Measurements from ENCODE around the gene ARTN. TPM values are rescaled to one million over a fixed set of nuclear protein-coding genes. Genes with fewer than 3 reads are reported as not detected.

The ARTN gene
- total RNA-seq, 1 experiment from 2014 or later, result not detected

- peak overlapping the region; percentile 17; the same call in 1 of the 2 replicates for H3K4me3 ChIP-seq (ENCODE audit: low read depth, low read length)
- no peak overlapping the region for H3K27ac Mint-ChIP-seq (ENCODE audit: unreplicated experiment)
Observed at GRCh38 chr1:43969416-43969745, 35.8 kb downstream of the ARTN start.

GRCh38 chr1:43969746-43970466 is 36.3 kb downstream of the ARTN start, which contains the start of gene DPH2:
Gene DPH2 (plus strand): TSS chr1:43970010. CDS start chr1:43970176, 166 bp downstream.
- CTCF ChIA-PET, result interaction anchor here (1.0 to 1.2 kb wide), 4 partner anchors 24 to 207 kb away, joined by 3 to 5 read pairs (median 4); no protein-coding TSS in a partner anchor

More at GRCh38 chr1:43969416-43969745, 35.8 kb downstream of the ARTN start:
- BruUV-seq (replicated peaks), result no TSS peak
- ChIA-PET CTCF (interaction anchor here (1.0 kb wide), 2 partner anchors 24 to 206 kb away, joined by 3 to 4 read pairs; no protein-coding TSS in a partner anchor), POLR2A (interaction anchor here (1.4 kb wide), 1 partner anchor 22 kb away, joined by 4 read pairs; no protein-coding TSS in a partner anchor)
- Mint-ChIP-seq H3K4me1 (ENCODE audit: low read depth, unreplicated experiment) (no peaks in the 10 kb centered on the region), H3K36me3 (ENCODE audit: insufficient read depth, unreplicated experiment) (peaks cover 6% of the 10 kb centered on the region), H3K4me3 (ENCODE audit: unreplicated experiment) (peak overlapping the region; percentile 92), H3K9me3 (ENCODE audit: unreplicated experiment) (no peaks in the 10 kb centered on the region), H3K27me3 (ENCODE audit: insufficient read depth, unreplicated experiment) (no peaks in the 10 kb centered on the region)
- Histone ChIP-seq H3K27me3 (replicated peaks; ENCODE audit: control insufficient read depth, insufficient read depth, low read length) (no peaks in the 10 kb centered on the region), H3K4me1 (no peaks in the 10 kb centered on the region), H3K36me3 (ENCODE audit: control insufficient read depth, insufficient read depth, low read length) (peaks cover 1% of the 10 kb centered on the region; the same call in 1 of the 2 replicates), H3K9me3 (no peaks in the 10 kb centered on the region)
- TF ChIP-seq, protein P1, sequence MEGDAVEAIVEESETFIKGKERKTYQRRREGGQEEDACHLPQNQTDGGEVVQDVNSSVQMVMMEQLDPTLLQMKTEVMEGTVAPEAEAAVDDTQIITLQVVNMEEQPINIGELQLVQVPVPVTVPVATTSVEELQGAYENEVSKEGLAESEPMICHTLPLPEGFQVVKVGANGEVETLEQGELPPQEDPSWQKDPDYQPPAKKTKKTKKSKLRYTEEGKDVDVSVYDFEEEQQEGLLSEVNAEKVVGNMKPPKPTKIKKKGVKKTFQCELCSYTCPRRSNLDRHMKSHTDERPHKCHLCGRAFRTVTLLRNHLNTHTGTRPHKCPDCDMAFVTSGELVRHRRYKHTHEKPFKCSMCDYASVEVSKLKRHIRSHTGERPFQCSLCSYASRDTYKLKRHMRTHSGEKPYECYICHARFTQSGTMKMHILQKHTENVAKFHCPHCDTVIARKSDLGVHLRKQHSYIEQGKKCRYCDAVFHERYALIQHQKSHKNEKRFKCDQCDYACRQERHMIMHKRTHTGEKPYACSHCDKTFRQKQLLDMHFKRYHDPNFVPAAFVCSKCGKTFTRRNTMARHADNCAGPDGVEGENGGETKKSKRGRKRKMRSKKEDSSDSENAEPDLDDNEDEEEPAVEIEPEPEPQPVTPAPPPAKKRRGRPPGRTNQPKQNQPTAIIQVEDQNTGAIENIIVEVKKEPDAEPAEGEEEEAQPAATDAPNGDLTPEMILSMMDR (IDR thresholded peaks at IDR 0.05; ENCODE audit: insufficient read depth in 1 of 2, low read depth in 1 of 2, low read length in 1 of 2, severe bottlenecking in 1 of 2, unreplicated experiment in 1 of 2), result no peak
- intact Hi-C loops (cut with micrococcal nuclease; ENCODE audit: unreplicated experiment), result loop anchor here (1.0 kb wide), 1 partner anchor 23 kb away; the partner anchor contains the start of gene IPO13
- no peak for DNase-seq

DNA sequence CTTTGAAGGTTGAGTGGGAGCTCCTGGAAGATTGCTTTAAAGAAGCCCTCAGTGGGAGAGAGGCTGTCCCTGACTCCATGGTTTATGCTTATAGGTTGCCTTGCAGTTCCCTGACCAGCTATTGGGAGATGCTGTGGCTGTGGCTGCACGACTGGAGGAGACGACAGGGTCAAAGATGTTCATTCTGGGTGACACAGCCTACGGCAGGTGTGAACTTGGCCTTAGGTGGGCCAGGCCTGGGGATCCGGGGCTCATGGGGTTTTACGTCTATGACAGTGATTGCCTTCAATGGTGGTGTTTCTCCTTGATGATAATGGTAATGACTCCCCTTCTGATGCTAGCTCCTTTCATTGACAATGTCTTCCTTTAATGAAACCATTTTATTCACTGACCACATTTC is 36.9 kb downstream of the ARTN start:
- ChIA-PET POLR2A (interaction anchor here (1.4 kb wide), 1 partner anchor 23 kb away, joined by 4 read pairs; no protein-coding TSS in a partner anchor), CTCF (interaction anchor here (1.1 to 1.2 kb wide), 2 partner anchors 36 to 77 kb away, joined by 4 to 5 read pairs; no protein-coding TSS in a partner anchor)
- peak overlapping the region; percentile 61 for H3K4me3 ChIP-seq (ENCODE audit: low read depth, low read length)
- H3K9me3 ChIP-seq, result no peaks in the 10 kb centered on the region
- intact Hi-C loops (cut with micrococcal nuclease; ENCODE audit: unreplicated experiment), result no loop called here
- H3K36me3 ChIP-seq (ENCODE audit: control insufficient read depth, insufficient read depth, low read length), result peaks cover 1% of the 10 kb centered on the region; the same call in 1 of the 2 replicates
- Mint-ChIP-seq H3K27ac (ENCODE audit: unreplicated experiment) (peak overlapping the region; percentile 84), H3K4me1 (ENCODE audit: low read depth, unreplicated experiment) (no peaks in the 10 kb centered on the region), H3K27me3 (ENCODE audit: insufficient read depth, unreplicated experiment) (no peaks in the 10 kb centered on the region), H3K9me3 (ENCODE audit: unreplicated experiment) (no peaks in the 10 kb centered on the region), H3K36me3 (ENCODE audit: insufficient read depth, unreplicated experiment) (peaks cover 18% of the 10 kb centered on the region), H3K4me3 (ENCODE audit: unreplicated experiment) (peak overlapping the region; percentile 92)
- no TSS peak for BruUV-seq (replicated peaks)
- H3K4me1 ChIP-seq, result peaks cover under 1% of the 10 kb centered on the region; the same call in 1 of the 2 replicates
- DNase-seq, result no peak
- H3K27me3 ChIP-seq (replicated peaks; ENCODE audit: control insufficient read depth, insufficient read depth, low read length), result no peaks in the 10 kb centered on the region
- TF ChIP-seq, protein P1 (IDR thresholded peaks at IDR 0.05; ENCODE audit: insufficient read depth in 1 of 2, low read depth in 1 of 2, low read length in 1 of 2, severe bottlenecking in 1 of 2, unreplicated experiment in 1 of 2), result no peak

More at GRCh38 chr1:43969746-43970466, 36.3 kb downstream of the ARTN start, which contains the start of gene DPH2:
- BruUV-seq (replicated peaks), result TSS peak; percentile 39
- Mint-ChIP-seq H3K36me3 (ENCODE audit: insufficient read depth, unreplicated experiment) (peaks cover 12% of the 10 kb centered on the region), H3K27me3 (ENCODE audit: insufficient read depth, unreplicated experiment) (no peaks in the 10 kb centered on the region), H3K27ac (ENCODE audit: unreplicated experiment) (peak within 1 kb of the TSS; percentile 84), H3K9me3 (ENCODE audit: unreplicated experiment) (no peaks in the 10 kb centered on the region), H3K4me3 (ENCODE audit: unreplicated experiment) (peak within 1 kb of the TSS; percentile 92), H3K4me1 (ENCODE audit: low read depth, unreplicated experiment) (no peaks in the 10 kb centered on the region)
- no peaks in the 10 kb centered on the region for H3K4me1 ChIP-seq
- no peaks in the 10 kb centered on the region for H3K27me3 ChIP-seq (replicated peaks; ENCODE audit: control insufficient read depth, insufficient read depth, low read length)
- peak within 1 kb of the TSS; percentile 61 for H3K4me3 ChIP-seq (ENCODE audit: low read depth, low read length)
- peak; percentile 91 to 97 for DNase-seq
- H3K36me3 ChIP-seq (ENCODE audit: control insufficient read depth, insufficient read depth, low read length), result peaks cover 1% of the 10 kb centered on the region; the same call in 1 of the 2 replicates
- TF ChIP-seq, protein P1 (IDR thresholded peaks at IDR 0.05; ENCODE audit: insufficient read depth in 1 of 2, low read depth in 1 of 2, low read length in 1 of 2, severe bottlenecking in 1 of 2, unreplicated experiment in 1 of 2), result no peak
- POLR2A ChIA-PET, result interaction anchor here (1.4 kb wide), 1 partner anchor 22 kb away, joined by 4 read pairs; no protein-coding TSS in a partner anchor
- intact Hi-C loops (cut with micrococcal nuclease; ENCODE audit: unreplicated experiment), result loop anchor here (1.0 kb wide), 1 partner anchor 24 kb away; the partner anchor contains the start of gene IPO13
- H3K9me3 ChIP-seq, result no peaks in the 10 kb centered on the region
